Type B pancreatic cell (in vitro differentiated cells): Measurements from ENCODE around the gene GNG13. TPM values are rescaled to one million over a fixed set of nuclear protein-coding genes. Genes with fewer than 3 reads are reported as not detected.

ENCODE experiments used
- DNase-seq: peaks from one replicate; pipeline ENCODE4 v3.0.0; 2021; ENCODE audit warnings: mixed read lengths; ENCODE audit not compliant: unreplicated experiment; ENCODE audit errors: extremely low spot score
- H3K27ac Mint-ChIP-seq: 2 replicates; pipeline ENCODE4 v1.8.0; 2021; ENCODE audit warnings: mild to moderate bottlenecking, mixed read lengths
- H3K27me3 Mint-ChIP-seq: 2 replicates; pipeline ENCODE4 v1.8.0; 2021; ENCODE audit warnings: mixed read lengths
- H3K36me3 Mint-ChIP-seq: 2 replicates; pipeline ENCODE4 v1.8.0; 2021; ENCODE audit warnings: mixed read lengths
- H3K4me1 Mint-ChIP-seq: one replicate; pipeline ENCODE4 v1.8.0; 2021; ENCODE audit warnings: mixed read lengths; ENCODE audit not compliant: unreplicated experiment
- H3K4me3 Mint-ChIP-seq: 2 replicates; pipeline ENCODE4 v1.8.0; 2021; ENCODE audit warnings: mild to moderate bottlenecking, mixed read lengths
- H3K9me3 Mint-ChIP-seq: 2 replicates; pipeline ENCODE4 v1.8.0; 2021; ENCODE audit warnings: mixed read lengths
- total RNA-seq: library from RNA; stranded (reverse); gene quantifications from 2 replicates; pipeline ENCODE4 v1.2.1, GENCODE V29; 2021; ENCODE audit warnings: low replicate concordance
- TF ChIP-seq, protein P1 (sequence below): fragments of 200-600 bp; sonication (generic); conservative IDR thresholded peaks from 2 replicates; pipeline ENCODE4 v1.5.0; 2021; ENCODE audit warnings: antibody characterized with exemption, mild to moderate bottlenecking

Gene GNG13
- total RNA-seq, 1 donor from 2014 or later: not detected

DNA sequence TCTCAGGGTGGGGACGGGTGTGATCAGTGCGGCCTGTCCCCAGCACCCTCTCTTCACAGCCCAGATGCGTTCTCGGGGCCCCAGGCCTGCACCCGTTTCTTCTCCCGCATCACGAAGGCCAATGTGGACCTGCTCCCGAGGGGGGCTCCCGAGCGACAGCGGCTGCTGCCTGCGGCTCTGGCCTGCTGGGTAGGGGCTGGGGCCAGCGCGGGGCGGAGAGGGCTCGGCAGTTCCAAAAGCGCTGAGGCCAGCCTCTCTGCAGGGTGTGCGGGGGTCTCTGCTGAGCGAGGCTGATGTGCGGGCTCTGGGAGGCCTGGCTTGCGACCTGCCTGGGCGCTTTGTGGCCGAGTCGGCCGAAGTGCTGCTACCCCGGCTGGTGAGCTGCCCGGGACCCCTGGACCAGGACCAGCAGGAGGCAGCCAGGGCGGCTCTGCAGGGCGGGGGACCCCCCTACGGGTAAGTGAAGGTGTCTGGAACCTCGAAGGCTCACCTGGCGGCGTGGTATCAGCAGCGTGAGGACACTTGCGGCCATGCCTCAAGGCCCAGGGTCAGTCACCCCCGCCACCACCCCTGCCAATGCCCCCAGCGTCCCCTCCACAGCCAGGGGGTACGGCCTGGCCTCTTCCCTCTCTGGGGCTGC is 35.6 kb downstream of the GNG13 start:
- Mint-ChIP-seq H3K27ac (no peak overlapping the region), H3K4me1 (no peaks in the 10 kb centered on the region), H3K36me3 (no peaks in the 10 kb centered on the region), H3K27me3 (no peaks in the 10 kb centered on the region), H3K4me3 (no peak overlapping the region), H3K9me3 (no peaks in the 10 kb centered on the region)
- DNase-seq: no peak
- TF ChIP-seq, protein P1, sequence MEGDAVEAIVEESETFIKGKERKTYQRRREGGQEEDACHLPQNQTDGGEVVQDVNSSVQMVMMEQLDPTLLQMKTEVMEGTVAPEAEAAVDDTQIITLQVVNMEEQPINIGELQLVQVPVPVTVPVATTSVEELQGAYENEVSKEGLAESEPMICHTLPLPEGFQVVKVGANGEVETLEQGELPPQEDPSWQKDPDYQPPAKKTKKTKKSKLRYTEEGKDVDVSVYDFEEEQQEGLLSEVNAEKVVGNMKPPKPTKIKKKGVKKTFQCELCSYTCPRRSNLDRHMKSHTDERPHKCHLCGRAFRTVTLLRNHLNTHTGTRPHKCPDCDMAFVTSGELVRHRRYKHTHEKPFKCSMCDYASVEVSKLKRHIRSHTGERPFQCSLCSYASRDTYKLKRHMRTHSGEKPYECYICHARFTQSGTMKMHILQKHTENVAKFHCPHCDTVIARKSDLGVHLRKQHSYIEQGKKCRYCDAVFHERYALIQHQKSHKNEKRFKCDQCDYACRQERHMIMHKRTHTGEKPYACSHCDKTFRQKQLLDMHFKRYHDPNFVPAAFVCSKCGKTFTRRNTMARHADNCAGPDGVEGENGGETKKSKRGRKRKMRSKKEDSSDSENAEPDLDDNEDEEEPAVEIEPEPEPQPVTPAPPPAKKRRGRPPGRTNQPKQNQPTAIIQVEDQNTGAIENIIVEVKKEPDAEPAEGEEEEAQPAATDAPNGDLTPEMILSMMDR: no peak

DNA sequence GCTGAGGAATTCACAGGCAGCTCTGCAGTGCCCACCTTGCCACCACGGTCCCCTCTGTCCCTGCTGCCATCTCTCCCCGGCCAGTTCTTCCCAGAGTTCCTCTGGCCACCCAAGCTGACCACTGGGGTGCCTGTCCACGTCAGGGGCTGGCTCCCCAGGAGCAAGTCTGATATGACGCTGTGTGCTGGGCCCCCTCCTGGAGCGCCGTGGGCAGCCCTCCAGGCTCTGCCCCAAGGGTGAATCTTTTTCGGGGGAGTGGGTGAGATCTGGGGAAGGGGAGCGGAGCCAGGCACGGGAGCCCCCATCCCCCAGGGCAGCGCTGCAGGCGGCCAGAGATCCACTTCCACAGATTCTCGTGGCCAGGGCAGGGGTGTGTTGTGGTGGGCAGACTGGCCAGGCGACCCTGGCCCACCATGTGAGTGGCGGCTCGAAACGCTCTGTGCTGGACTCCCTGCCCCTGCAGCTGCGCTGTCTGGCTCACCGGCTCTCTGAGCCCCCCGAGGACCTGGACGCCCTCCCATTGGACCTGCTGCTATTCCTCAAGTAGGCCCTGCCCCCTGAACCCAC is 36.3 kb downstream of the GNG13 start:
- Mint-ChIP-seq H3K36me3 (no peaks in the 10 kb centered on the region), H3K27ac (no peak overlapping the region), H3K9me3 (no peaks in the 10 kb centered on the region), H3K4me1 (peaks cover 6% of the 10 kb centered on the region), H3K4me3 (no peak overlapping the region), H3K27me3 (peaks cover 3% of the 10 kb centered on the region)
- TF ChIP-seq, protein P1: no peak
- DNase-seq: no peak

DNA sequence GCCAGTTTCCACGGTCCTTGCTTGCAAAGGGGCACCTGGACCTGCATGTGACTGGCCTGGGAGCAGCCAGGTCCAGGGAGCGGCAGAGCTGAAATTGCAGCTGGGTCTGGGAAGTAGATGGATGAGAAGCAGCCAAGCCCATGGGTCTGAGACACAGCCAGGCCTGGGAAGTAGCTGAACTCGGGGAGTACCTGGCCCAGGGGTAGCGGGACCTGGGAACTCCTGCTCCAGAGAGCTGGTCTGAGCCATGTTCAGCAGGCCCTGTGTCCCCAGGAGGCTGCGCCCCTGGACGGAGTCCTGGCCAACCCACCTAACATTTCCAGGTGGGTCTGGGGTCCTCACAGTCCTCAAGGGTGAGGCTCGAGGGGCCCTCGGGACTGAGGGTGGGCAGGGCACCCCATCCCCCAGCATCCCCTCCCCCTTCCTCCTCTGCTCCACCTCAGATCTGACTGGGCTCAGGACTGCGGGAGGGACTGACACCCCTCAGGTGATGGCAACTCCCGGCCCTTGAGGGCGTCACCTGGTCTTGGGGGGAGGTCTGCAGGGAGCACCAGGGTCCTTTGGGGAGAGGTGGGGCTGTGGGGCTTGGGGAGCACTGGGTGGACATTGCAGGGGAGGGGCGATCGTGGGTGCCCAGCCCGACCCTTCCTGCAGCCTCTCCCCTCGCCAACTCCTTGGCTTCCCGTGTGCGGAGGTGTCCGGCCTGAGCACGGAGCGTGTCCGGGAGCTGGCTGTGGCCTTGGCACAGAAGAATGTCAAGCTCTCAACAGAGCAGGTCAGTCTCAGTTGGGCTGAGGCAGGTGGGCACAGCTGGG is 37.0 kb downstream of the GNG13 start:
- Mint-ChIP-seq H3K36me3 (no peaks in the 10 kb centered on the region), H3K9me3 (no peaks in the 10 kb centered on the region), H3K4me3 (no peak overlapping the region), H3K27me3 (peaks cover 3% of the 10 kb centered on the region), H3K4me1 (peaks cover 6% of the 10 kb centered on the region), H3K27ac (no peak overlapping the region)
- no peak for DNase-seq
- TF ChIP-seq, protein P1: no peak

DNA sequence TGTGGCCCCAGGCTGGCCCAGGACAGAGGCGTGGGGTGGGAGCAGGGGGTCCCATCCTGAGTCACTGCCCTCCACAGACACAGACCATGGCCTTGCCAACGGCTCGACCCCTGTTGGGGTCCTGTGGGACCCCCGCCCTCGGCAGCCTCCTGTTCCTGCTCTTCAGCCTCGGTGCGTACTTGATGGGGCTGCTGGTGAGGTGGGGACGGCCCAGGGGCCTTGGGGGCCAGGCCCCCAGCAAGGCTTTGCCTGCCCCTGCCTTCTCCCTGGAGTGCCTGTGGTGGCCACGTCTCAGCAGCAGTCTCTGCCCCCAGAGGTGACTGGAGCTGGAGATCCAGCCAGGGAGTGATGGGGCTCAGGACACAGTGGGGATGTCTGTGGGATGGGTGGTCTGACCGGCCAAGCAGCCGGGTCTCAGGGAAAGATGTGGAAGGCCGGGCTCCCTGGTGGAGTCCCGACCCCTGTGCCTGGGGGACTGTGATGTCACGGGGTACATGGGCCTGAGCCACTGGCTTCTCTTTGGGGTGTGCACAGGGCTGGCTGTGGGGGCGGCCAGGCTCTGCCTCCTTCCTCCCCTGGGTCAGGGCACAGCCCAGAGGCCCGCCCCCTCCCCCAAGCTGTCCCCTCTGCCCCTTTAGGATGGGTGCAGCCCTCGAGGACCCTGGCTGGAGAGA is 37.8 kb downstream of the GNG13 start:
- peaks cover 3% of the 10 kb centered on the region for H3K27me3 Mint-ChIP-seq
- TF ChIP-seq, protein P1: no peak
- H3K9me3 Mint-ChIP-seq: no peaks in the 10 kb centered on the region
- H3K36me3 Mint-ChIP-seq: no peaks in the 10 kb centered on the region
- DNase-seq: no peak
- H3K4me3 Mint-ChIP-seq: no peak overlapping the region
- H3K4me1 Mint-ChIP-seq: peaks cover 6% of the 10 kb centered on the region
- no peak overlapping the region for H3K27ac Mint-ChIP-seq

DNA sequence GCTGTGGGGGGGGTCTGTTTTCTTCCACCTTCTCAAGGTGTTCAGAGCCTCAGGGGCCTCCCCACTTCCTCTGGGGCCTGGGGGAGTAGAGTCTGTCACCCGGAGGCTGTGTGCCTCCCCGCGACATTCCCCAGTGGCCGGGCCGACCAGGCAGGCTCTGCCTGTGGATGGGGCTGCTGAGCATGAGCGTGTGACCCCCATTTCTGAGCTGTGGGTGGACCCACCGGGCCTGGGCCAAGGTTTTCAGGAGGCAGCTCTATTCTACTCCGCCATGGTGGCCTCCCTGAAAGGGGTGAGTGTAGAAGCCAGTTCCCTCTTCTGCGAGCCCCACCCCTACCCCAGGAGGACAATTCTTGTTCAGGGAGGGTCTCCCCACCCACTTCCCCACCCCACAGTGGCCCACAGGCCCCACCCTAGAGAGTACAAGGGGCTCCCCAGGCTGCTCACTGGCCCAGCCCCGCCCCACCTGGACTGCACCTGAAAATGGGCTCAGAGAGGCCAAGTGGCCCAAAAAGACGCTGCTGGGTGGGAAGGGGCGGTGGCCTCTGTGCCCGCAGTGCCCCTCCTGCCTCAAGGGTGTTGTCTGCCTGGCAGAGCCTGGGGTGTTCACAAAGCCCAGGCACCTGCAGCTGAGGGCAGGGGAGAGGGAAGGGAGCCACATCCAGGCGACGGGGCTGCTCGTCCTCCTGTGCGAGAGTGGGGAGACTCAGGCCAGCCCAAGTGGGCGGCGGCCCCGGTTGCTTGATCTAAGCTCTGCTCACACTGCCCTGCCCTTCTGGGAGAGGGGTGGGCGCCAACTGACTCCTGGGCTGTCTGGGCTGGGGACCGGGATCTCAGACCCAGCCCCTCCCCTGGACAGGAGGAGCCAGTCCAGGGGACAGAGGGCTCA is 38.7 kb downstream of the GNG13 start:
- peaks cover 3% of the 10 kb centered on the region for H3K27me3 Mint-ChIP-seq
- H3K4me1 Mint-ChIP-seq: peaks cover 6% of the 10 kb centered on the region
- TF ChIP-seq, protein P1: no peak
- no peaks in the 10 kb centered on the region for H3K36me3 Mint-ChIP-seq
- DNase-seq: peak; percentile 69
- H3K27ac Mint-ChIP-seq: no peak overlapping the region
- no peaks in the 10 kb centered on the region for H3K9me3 Mint-ChIP-seq
- H3K4me3 Mint-ChIP-seq: no peak overlapping the region
